Stimulated activated memory B cell treated with anti-CD40 and anti-IgM and Interleukin-4, amounts not matched to agents 10 μg/mL and 1 μg/mL and 100 μg/mL, for 72 hours (primary cell): ENCODE measurements around the gene RAB3IL1.
"Not testable (repeated sequence)": the region's sequence is repeated elsewhere in the genome, so short reads cannot be mapped to it uniquely, and the experiment has no call there.

Experiments used
- ATAC-seq: fragments of 150-1000 bp; cut with Tn5 transposase; 2 replicates; pipeline ENCODE4 v1.10.0; 2021
- H3K27ac Mint-ChIP-seq: one replicate; pipeline ENCODE4 v1.8.0; 2022; ENCODE audit warnings: mild to moderate bottlenecking, mixed read lengths
- H3K27me3 Mint-ChIP-seq: one replicate; pipeline ENCODE4 v1.8.0; 2022; ENCODE audit warnings: mixed read lengths
- H3K36me3 Mint-ChIP-seq: one replicate; pipeline ENCODE4 v1.8.0; 2022; ENCODE audit warnings: mixed read lengths
- H3K4me1 Mint-ChIP-seq: one replicate; pipeline ENCODE4 v1.8.0; 2022; ENCODE audit warnings: mixed read lengths
- H3K4me3 Mint-ChIP-seq: one replicate; pipeline ENCODE4 v1.8.0; 2022; ENCODE audit warnings: mild to moderate bottlenecking, moderate library complexity, mixed read lengths
- H3K9me3 Mint-ChIP-seq: one replicate; pipeline ENCODE4 v1.8.0; 2022; ENCODE audit warnings: mixed read lengths

Gene RAB3IL1

GRCh38 chr11:61956191-61957020 lies 39.0 kb upstream of the RAB3IL1 start:
- Mint-ChIP-seq H3K27me3 (peaks cover 8% of the 10 kb centered on the region), H3K27ac (no peak overlapping the region), H3K36me3 (peaks cover 14% of the 10 kb centered on the region), H3K4me1 (peaks cover 20% of the 10 kb centered on the region), H3K4me3 (no peak overlapping the region), H3K9me3 (no peaks in the 10 kb centered on the region)
- ATAC-seq: no peak

GRCh38 chr11:61955422-61956135 lies 38.2 kb upstream of the RAB3IL1 start:
- peak overlapping the region; percentile 43 for H3K4me3 Mint-ChIP-seq
- H3K36me3 Mint-ChIP-seq: peaks cover 14% of the 10 kb centered on the region
- H3K27ac Mint-ChIP-seq: no peak overlapping the region
- peaks cover 20% of the 10 kb centered on the region for H3K4me1 Mint-ChIP-seq
- H3K27me3 Mint-ChIP-seq: peaks cover 9% of the 10 kb centered on the region
- no peaks in the 10 kb centered on the region for H3K9me3 Mint-ChIP-seq
- peak; percentile 51 for ATAC-seq

- peaks cover 9% of the 10 kb centered on the region for H3K27me3 Mint-ChIP-seq
- H3K9me3 Mint-ChIP-seq: no peaks in the 10 kb centered on the region
- H3K36me3 Mint-ChIP-seq: peaks cover 14% of the 10 kb centered on the region
- no peak for ATAC-seq
- H3K4me1 Mint-ChIP-seq: peaks cover 20% of the 10 kb centered on the region
- H3K27ac Mint-ChIP-seq: no peak overlapping the region
- peak overlapping the region; percentile 34 for H3K4me3 Mint-ChIP-seq
Observed at GRCh38 chr11:61954851-61955421, 37.6 kb upstream of the RAB3IL1 start.

- Mint-ChIP-seq H3K27ac (no peak overlapping the region), H3K36me3 (peaks cover 14% of the 10 kb centered on the region), H3K4me3 (no peak overlapping the region), H3K9me3 (no peaks in the 10 kb centered on the region), H3K27me3 (peaks cover 9% of the 10 kb centered on the region), H3K4me1 (peaks cover 23% of the 10 kb centered on the region)
- no peak for ATAC-seq
Observed at GRCh38 chr11:61954106-61954850, 36.9 kb upstream of the RAB3IL1 start.

- not testable (repeated sequence) for H3K4me3 Mint-ChIP-seq, ATAC-seq, H3K27ac Mint-ChIP-seq, H3K9me3 Mint-ChIP-seq, H3K27me3 Mint-ChIP-seq, H3K36me3 Mint-ChIP-seq
- H3K4me1 Mint-ChIP-seq: peaks cover 18% of the 10 kb centered on the region
Observed at GRCh38 chr11:61953632-61954031, 36.3 kb upstream of the RAB3IL1 start.

GRCh38 chr11:61952882-61953281 lies 35.5 kb upstream of the RAB3IL1 start:
- H3K27ac Mint-ChIP-seq: no peak overlapping the region
- no peak for ATAC-seq
- peaks cover 9% of the 10 kb centered on the region for H3K27me3 Mint-ChIP-seq
- H3K36me3 Mint-ChIP-seq: peaks cover 1% of the 10 kb centered on the region
- H3K9me3 Mint-ChIP-seq: no peaks in the 10 kb centered on the region
- H3K4me1 Mint-ChIP-seq: peaks cover 18% of the 10 kb centered on the region
- no peak overlapping the region for H3K4me3 Mint-ChIP-seq

GRCh38 chr11:61951484-61952135 lies 34.2 kb upstream of the RAB3IL1 start:
- Mint-ChIP-seq H3K36me3 (no peaks in the 10 kb centered on the region), H3K27me3 (peaks cover 9% of the 10 kb centered on the region), H3K9me3 (no peaks in the 10 kb centered on the region), H3K27ac (no peak overlapping the region), H3K4me1 (peaks cover 25% of the 10 kb centered on the region), H3K4me3 (no peak overlapping the region)
- ATAC-seq: no peak

- H3K9me3 Mint-ChIP-seq: no peaks in the 10 kb centered on the region
- H3K4me1 Mint-ChIP-seq: peaks cover 15% of the 10 kb centered on the region
- no peak within 1 kb of the TSS for H3K4me3 Mint-ChIP-seq
- H3K27me3 Mint-ChIP-seq: peaks cover 9% of the 10 kb centered on the region
- no peaks in the 10 kb centered on the region for H3K36me3 Mint-ChIP-seq
- ATAC-seq: no peak
- no peak within 1 kb of the TSS for H3K27ac Mint-ChIP-seq
Observed at GRCh38 chr11:61950035-61950547, 32.7 kb upstream of the RAB3IL1 start, which contains the start of gene BEST1. TSS of gene BEST1 (plus strand) at chr11:61950351. CDS start at chr11:61951807, 1,456 bp downstream.

GRCh38 chr11:61949169-61950034 lies 32.0 kb upstream of the RAB3IL1 start:
- no peaks in the 10 kb centered on the region for H3K9me3 Mint-ChIP-seq
- no peak overlapping the region for H3K4me3 Mint-ChIP-seq
- no peaks in the 10 kb centered on the region for H3K36me3 Mint-ChIP-seq
- peaks cover 9% of the 10 kb centered on the region for H3K27me3 Mint-ChIP-seq
- no peak for ATAC-seq
- H3K4me1 Mint-ChIP-seq: peaks cover 14% of the 10 kb centered on the region
- no peak overlapping the region for H3K27ac Mint-ChIP-seq

GRCh38 chr11:61948505-61948904 lies 31.1 kb upstream of the RAB3IL1 start:
- Mint-ChIP-seq H3K4me1 (peaks cover 14% of the 10 kb centered on the region), H3K9me3 (no peaks in the 10 kb centered on the region), H3K27ac (no peak overlapping the region), H3K27me3 (peaks cover 9% of the 10 kb centered on the region), H3K36me3 (no peaks in the 10 kb centered on the region), H3K4me3 (no peak overlapping the region)
- no peak for ATAC-seq

GRCh38 chr11:61947486-61948210 lies 30.3 kb upstream of the RAB3IL1 start:
- peak; percentile 74 for ATAC-seq
- Mint-ChIP-seq H3K4me3 (no peak overlapping the region), H3K9me3 (no peaks in the 10 kb centered on the region), H3K27me3 (peaks cover 9% of the 10 kb centered on the region), H3K27ac (no peak overlapping the region), H3K4me1 (peaks cover 14% of the 10 kb centered on the region), H3K36me3 (no peaks in the 10 kb centered on the region)

GRCh38 chr11:61946894-61947293 lies 29.5 kb upstream of the RAB3IL1 start:
- peaks cover 6% of the 10 kb centered on the region for H3K27me3 Mint-ChIP-seq
- no peak for ATAC-seq
- H3K36me3 Mint-ChIP-seq: no peaks in the 10 kb centered on the region
- no peak overlapping the region for H3K4me3 Mint-ChIP-seq
- no peak overlapping the region for H3K27ac Mint-ChIP-seq
- peaks cover 14% of the 10 kb centered on the region for H3K4me1 Mint-ChIP-seq
- H3K9me3 Mint-ChIP-seq: no peaks in the 10 kb centered on the region

GRCh38 chr11:61945191-61945590 lies 27.8 kb upstream of the RAB3IL1 start:
- H3K4me3 Mint-ChIP-seq: no peak overlapping the region
- H3K36me3 Mint-ChIP-seq: no peaks in the 10 kb centered on the region
- H3K27ac Mint-ChIP-seq: no peak overlapping the region
- ATAC-seq: no peak
- H3K4me1 Mint-ChIP-seq: peaks cover 14% of the 10 kb centered on the region
- H3K27me3 Mint-ChIP-seq: no peaks in the 10 kb centered on the region
- no peaks in the 10 kb centered on the region for H3K9me3 Mint-ChIP-seq
